Stimulated activated effector memory CD8-positive, alpha-beta T cell treated with anti-CD3 and anti-CD28 coated beads, Interleukin-12 subunit alpha, Interleukin-12 subunit beta, amount 100 ng/mL, for 72 hours (primary cell): Measurements from ENCODE around the gene USP7.

ENCODE experiments used
- ATAC-seq: fragments of 150-1000 bp; cut with Tn5 transposase; 2 replicates; pipeline ENCODE4 v1.10.0; 2021
- DNase-seq, 2 donors: peaks; one replicate each; pipeline ENCODE4 v3.0.0; 2021 to 2022; ENCODE audit warnings: low spot score in 2 of 2
- H3K27ac Mint-ChIP-seq: one replicate; pipeline ENCODE4 v1.8.0; 2022; ENCODE audit warnings: mild to moderate bottlenecking, mixed read lengths
- H3K36me3 Mint-ChIP-seq: one replicate; pipeline ENCODE4 v1.8.0; 2022; ENCODE audit warnings: mild to moderate bottlenecking, mixed read lengths
- H3K4me1 Mint-ChIP-seq: one replicate; pipeline ENCODE4 v1.8.0; 2022; ENCODE audit warnings: mixed read lengths
- H3K4me3 Mint-ChIP-seq: one replicate; pipeline ENCODE4 v1.8.0; 2022; ENCODE audit warnings: mild to moderate bottlenecking, mixed read lengths
- H3K9me3 Mint-ChIP-seq: one replicate; pipeline ENCODE4 v1.8.0; 2022; ENCODE audit warnings: mixed read lengths

The USP7 gene

DNA sequence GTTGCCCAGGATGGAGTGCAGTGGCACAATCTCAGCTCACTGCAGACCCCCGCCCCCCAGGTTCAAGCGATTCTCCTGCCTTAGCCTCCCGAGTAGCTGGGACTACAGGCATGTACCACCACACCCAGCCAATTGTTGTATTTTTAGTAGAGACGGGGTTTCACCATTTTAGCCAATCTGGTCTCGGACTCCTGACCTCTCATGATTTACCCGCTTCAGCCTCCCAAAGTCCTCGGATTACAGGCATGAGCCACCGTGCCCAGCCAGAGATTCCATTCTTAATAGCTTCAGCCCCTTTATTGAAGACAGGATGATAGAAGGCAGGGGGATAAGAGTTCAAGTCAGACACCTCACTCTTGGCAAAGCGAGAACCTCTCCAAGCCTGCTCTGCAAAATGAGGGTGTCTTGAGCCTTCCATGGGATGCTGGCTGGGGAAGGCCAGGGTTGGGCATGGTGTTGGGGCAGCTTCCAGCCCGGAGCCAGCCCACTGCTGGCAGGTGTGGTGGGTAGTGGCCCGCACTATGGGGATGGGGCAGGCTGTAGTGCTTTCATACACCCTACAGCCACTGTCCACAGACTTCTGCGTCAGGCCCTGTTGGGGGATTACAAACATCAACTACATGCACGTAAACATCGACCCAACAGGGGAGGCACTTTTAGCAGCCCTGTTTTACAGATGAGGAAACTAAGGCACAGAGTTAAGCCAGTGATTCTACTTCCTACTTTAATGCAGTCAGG is 98.4 kb downstream of the USP7 start:
- Mint-ChIP-seq H3K9me3 (no peaks in the 10 kb centered on the region), H3K4me3 (peak overlapping the region; percentile 95), H3K27ac (peak overlapping the region; percentile 17), H3K36me3 (peaks cover 68% of the 10 kb centered on the region), H3K4me1 (peaks cover 51% of the 10 kb centered on the region)
- DNase-seq (no peak), ATAC-seq (no peak)

- Mint-ChIP-seq H3K36me3 (peaks cover 74% of the 10 kb centered on the region), H3K4me3 (no peak overlapping the region), H3K27ac (peak overlapping the region; percentile 17), H3K9me3 (no peaks in the 10 kb centered on the region), H3K4me1 (peaks cover 56% of the 10 kb centered on the region)
- ATAC-seq (no peak), DNase-seq (no peak)
Observed at GRCh38 chr16:8864480-8865110, 99.1 kb downstream of the USP7 start.

DNA sequence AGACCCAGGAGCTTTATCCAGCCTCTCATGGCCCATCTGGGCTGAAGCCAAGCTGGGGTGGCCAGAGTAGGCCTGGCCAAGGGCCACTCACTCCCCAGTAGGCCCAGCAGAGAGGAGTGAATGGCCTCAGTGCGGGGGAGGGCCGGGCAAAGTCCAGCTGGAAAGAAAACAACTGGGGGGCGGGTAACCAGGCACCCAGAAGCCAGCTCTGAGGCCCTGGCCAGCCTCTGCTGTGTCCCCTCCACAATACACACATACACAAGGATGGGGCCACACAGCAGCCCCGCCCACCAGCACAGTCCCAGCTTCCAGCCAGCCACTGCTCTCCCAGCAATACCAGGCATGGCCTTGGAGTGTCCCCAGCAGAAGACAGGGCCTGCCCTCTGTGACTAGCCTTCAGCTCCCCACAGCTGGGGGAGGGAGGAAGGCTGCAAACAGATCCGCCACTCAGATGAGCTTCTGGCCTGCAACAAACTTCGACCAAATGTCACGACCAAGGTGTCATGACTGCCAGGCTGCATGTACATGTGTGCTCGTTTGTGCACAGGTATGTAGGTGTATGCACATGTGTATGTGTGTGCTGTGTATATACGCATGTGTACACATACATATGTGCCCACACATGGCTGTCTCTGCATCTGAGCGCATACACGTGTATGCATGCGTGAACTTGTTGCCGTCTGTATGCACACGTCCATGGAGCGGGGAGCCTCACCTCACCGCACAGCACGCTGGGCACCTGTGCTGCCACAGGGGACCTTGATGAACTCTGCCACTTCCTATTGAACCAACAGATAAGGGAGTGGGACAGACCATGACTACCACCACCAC is 99.9 kb downstream of the USP7 start:
- H3K4me3 Mint-ChIP-seq, result no peak overlapping the region
- H3K36me3 Mint-ChIP-seq, result peaks cover 82% of the 10 kb centered on the region
- no peak overlapping the region for H3K27ac Mint-ChIP-seq
- DNase-seq (no peak), ATAC-seq (no peak)
- no peaks in the 10 kb centered on the region for H3K9me3 Mint-ChIP-seq
- peaks cover 50% of the 10 kb centered on the region for H3K4me1 Mint-ChIP-seq

- peak overlapping the region; percentile 70 for H3K27ac Mint-ChIP-seq
- H3K4me3 Mint-ChIP-seq, result no peak overlapping the region
- H3K36me3 Mint-ChIP-seq, result peaks cover 88% of the 10 kb centered on the region
- peaks cover 49% of the 10 kb centered on the region for H3K4me1 Mint-ChIP-seq
- no peak for ATAC-seq
- no peak for DNase-seq
- H3K9me3 Mint-ChIP-seq, result no peaks in the 10 kb centered on the region
Observed at GRCh38 chr16:8862309-8863130, 101.2 kb downstream of the USP7 start.

- Mint-ChIP-seq H3K36me3 (peaks cover 88% of the 10 kb centered on the region), H3K9me3 (no peaks in the 10 kb centered on the region), H3K4me1 (peaks cover 42% of the 10 kb centered on the region), H3K27ac (peak overlapping the region; percentile 70), H3K4me3 (no peak overlapping the region)
- ATAC-seq, result no peak
- no peak for DNase-seq
Observed at GRCh38 chr16:8861563-8862308, 102.0 kb downstream of the USP7 start.

DNA sequence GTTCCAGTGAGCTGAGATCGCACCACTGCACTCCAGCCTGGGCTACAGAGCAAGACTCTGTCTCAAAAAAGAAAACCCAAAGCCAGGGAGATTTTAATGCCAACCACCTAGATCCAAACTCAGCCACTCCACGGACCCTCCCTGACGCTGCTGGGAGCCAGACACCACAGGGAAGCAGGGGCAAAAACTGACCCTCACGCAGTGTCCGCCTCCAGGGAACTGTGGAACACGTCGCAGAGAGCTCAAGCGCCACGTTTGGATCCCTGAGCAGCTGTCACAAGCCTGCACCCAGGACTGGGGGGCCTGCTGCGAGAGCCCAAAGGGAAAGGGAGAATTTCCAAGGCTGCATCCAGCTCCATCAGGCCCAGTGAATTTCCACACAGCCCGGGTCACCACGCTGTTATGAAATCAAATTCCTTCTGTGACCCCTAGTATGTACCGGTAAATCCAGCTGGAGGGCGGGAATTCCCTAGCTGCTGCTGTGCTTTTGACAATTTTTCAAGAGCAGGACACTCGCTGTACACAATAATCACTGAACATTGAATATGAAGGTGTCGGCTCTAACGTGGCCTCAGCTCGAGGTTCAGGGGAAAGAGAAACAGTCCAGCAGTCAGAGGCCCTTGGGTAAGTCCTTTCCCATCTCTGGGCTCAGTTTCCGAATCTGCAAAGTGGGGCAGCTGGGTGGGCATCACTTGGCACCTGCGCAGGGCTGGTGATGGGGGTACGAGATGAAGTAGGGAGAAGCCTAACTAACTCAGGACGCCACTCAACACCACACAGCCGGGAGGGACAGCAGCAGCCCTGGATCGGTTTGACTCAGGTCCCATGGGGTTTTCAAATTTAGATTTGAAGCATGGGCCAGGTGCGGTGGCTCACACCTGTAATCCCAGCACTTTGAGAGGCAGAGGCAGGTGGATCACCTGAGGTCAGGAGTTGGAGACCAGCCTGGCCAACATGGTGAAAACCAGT is 103.5 kb downstream of the USP7 start:
- Mint-ChIP-seq H3K4me1 (peaks cover 34% of the 10 kb centered on the region), H3K36me3 (peaks cover 91% of the 10 kb centered on the region), H3K9me3 (no peaks in the 10 kb centered on the region), H3K27ac (peak overlapping the region; percentile 81), H3K4me3 (no peak overlapping the region)
- ATAC-seq (no peak), DNase-seq (no peak)

- DNase-seq, result no peak
- H3K9me3 Mint-ChIP-seq, result no peaks in the 10 kb centered on the region
- H3K4me1 Mint-ChIP-seq, result peaks cover 33% of the 10 kb centered on the region
- H3K36me3 Mint-ChIP-seq, result peaks cover 92% of the 10 kb centered on the region
- H3K27ac Mint-ChIP-seq, result peak overlapping the region; percentile 81
- H3K4me3 Mint-ChIP-seq, result no peak overlapping the region
- ATAC-seq, result no peak
Observed at GRCh38 chr16:8858994-8859912, 104.5 kb downstream of the USP7 start.

- DNase-seq (no peak), ATAC-seq (no peak)
- Mint-ChIP-seq H3K4me1 (peaks cover 19% of the 10 kb centered on the region), H3K4me3 (no peak overlapping the region), H3K9me3 (no peaks in the 10 kb centered on the region), H3K36me3 (peaks cover 98% of the 10 kb centered on the region), H3K27ac (peak overlapping the region; percentile 81)
Observed at GRCh38 chr16:8855972-8856371, 107.7 kb downstream of the USP7 start.

GRCh38 chr16:8855051-8855786 is 108.5 kb downstream of the USP7 start:
- no peak overlapping the region for H3K4me3 Mint-ChIP-seq
- ATAC-seq (no peak), DNase-seq (no peak)
- no peaks in the 10 kb centered on the region for H3K9me3 Mint-ChIP-seq
- peak overlapping the region; percentile 83 for H3K27ac Mint-ChIP-seq
- H3K36me3 Mint-ChIP-seq, result peaks cover 99% of the 10 kb centered on the region
- peaks cover 26% of the 10 kb centered on the region for H3K4me1 Mint-ChIP-seq

GRCh38 chr16:8854298-8854948 is 109.3 kb downstream of the USP7 start:
- Mint-ChIP-seq H3K4me1 (peaks cover 29% of the 10 kb centered on the region), H3K9me3 (no peaks in the 10 kb centered on the region), H3K4me3 (no peak overlapping the region), H3K27ac (peak overlapping the region; percentile 83), H3K36me3 (peaks cover 100% of the 10 kb centered on the region)
- DNase-seq (no peak), ATAC-seq (no peak)

- ATAC-seq (no peak), DNase-seq (no peak)
- Mint-ChIP-seq H3K9me3 (no peaks in the 10 kb centered on the region), H3K4me3 (no peak overlapping the region), H3K36me3 (peaks cover 100% of the 10 kb centered on the region), H3K27ac (peak overlapping the region; percentile 71), H3K4me1 (peaks cover 33% of the 10 kb centered on the region)
Observed at GRCh38 chr16:8853611-8854010, 110.1 kb downstream of the USP7 start.

GRCh38 chr16:8853150-8853549 is 110.6 kb downstream of the USP7 start:
- H3K27ac Mint-ChIP-seq, result peak overlapping the region; percentile 71

More at GRCh38 chr16:8853150-8853549, 110.6 kb downstream of the USP7 start:
- H3K4me3 Mint-ChIP-seq, result no peak overlapping the region
- no peak for ATAC-seq
- DNase-seq, result no peak
- peaks cover 100% of the 10 kb centered on the region for H3K36me3 Mint-ChIP-seq
- H3K4me1 Mint-ChIP-seq, result peaks cover 31% of the 10 kb centered on the region
- H3K9me3 Mint-ChIP-seq, result no peaks in the 10 kb centered on the region
